OCI-LY1 (cell line): ENCODE results near the gene ACTN4.

Experiments
- EZH2 ChIP-seq: fragments of 200-600 bp; sonication (generic), shearing (Covaris generic); IDR thresholded peaks from 2 replicates; pipeline ENCODE4 v1.8.0; 2017; ENCODE audit warnings: borderline replicate concordance, mixed run types, mild to moderate bottlenecking, antibody characterized with exemption, low read length, moderate library complexity, mixed read lengths
- TF ChIP-seq, protein P1 (sequence below): fragments of 200-600 bp; sonication (generic), shearing (Covaris generic); IDR thresholded peaks from 2 replicates; pipeline ENCODE4 v1.5.1; 2017; ENCODE audit warnings: mild to moderate bottlenecking, antibody characterized with exemption, low read length, moderate library complexity, mixed read lengths

DNA sequence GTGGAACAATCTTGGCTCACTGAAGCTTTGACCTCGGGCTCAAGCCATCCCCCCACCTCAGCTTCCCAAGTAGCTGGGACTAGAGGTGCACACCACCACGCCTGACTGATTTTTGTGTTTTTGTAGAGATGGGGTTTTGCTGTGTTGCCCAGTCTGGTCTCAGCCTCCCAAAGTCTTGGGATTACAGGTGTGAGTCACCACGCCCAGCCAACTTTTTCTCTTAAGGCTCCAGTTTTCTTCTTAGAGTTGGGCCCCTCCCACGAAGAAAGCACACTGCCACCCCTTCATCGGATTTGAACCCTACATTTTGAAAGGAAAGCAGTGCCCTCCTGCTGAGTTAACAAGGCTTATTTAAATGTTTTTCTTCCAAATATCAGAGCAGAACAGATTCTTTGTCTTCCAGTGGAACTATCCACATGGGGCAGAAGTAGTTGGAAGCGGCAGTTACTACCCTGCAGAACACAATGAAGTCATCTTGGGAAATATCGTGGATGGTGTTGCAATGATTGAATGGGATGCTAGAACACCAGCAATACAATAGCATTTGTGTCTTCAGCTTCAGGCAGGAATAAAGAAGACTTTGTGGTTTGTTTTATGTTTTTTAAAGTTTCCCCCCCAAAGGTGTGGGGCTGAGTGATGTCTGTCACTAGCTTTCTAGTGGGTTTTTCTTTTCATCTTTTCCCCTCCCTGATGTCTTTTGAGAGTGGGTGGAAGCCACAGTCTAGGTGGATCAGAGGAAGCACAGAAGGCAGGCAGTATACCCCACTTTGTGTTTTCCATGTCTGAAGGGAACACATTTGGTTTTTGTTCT is 8.9 kb downstream of the ACTN4 start:
- TF ChIP-seq, protein P1, sequence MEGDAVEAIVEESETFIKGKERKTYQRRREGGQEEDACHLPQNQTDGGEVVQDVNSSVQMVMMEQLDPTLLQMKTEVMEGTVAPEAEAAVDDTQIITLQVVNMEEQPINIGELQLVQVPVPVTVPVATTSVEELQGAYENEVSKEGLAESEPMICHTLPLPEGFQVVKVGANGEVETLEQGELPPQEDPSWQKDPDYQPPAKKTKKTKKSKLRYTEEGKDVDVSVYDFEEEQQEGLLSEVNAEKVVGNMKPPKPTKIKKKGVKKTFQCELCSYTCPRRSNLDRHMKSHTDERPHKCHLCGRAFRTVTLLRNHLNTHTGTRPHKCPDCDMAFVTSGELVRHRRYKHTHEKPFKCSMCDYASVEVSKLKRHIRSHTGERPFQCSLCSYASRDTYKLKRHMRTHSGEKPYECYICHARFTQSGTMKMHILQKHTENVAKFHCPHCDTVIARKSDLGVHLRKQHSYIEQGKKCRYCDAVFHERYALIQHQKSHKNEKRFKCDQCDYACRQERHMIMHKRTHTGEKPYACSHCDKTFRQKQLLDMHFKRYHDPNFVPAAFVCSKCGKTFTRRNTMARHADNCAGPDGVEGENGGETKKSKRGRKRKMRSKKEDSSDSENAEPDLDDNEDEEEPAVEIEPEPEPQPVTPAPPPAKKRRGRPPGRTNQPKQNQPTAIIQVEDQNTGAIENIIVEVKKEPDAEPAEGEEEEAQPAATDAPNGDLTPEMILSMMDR = no peak
- no peak for TF ChIP-seq EZH2
